Measurements from ENCODE around the gene PDE4B.
"Not testable (repeated sequence)": the region's sequence is repeated elsewhere in the genome, so short reads cannot be mapped to it uniquely, and the experiment has no call there.

Gene PDE4B

DNA sequence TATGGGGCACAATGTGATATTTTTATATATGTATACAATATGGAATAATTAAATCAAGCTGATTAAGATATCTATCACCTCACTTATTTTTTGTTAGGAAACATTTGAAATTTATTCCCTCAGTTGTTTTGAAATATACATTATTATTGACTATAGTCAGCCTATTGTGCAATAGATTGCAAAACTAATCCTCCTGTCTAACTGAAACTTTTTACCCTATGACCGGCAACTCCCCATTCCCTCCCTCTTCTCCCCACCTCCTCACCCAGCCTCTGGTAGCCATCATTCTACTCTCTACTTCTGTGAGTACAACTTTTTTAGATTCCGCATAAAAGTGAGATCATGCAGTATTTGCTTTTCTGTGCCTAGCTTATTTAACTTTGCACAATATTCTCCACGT is 623.6 kb downstream of the PDE4B start:
- no peaks in the 10 kb centered on the region for H3K27me3 ChIP-seq (ENCODE audit: control insufficient read depth in 5 of 5, insufficient read depth in 4 of 5, low read length in 5 of 5)
- no peak overlapping the region for H3K27ac ChIP-seq (ENCODE audit: low read depth, low read length)
- H3K4me3 ChIP-seq (ENCODE audit: low read depth in 1 of 5, low read length in 5 of 5), result no peak overlapping the region
- H3K4me1 ChIP-seq (ENCODE audit: control insufficient read depth in 5 of 5, insufficient read depth in 5 of 5, low read length in 5 of 5), result peaks cover 0 to 2% (median 0%) of the 10 kb centered on the region in 5 donors
- H3K9me3 ChIP-seq (ENCODE audit: control insufficient read depth in 5 of 5, low read length in 5 of 5), result peaks cover 0 to 19% (median 10%) of the 10 kb centered on the region in 5 donors
- no peaks in the 10 kb centered on the region for H3K36me3 ChIP-seq (ENCODE audit: control insufficient read depth in 5 of 5, insufficient read depth in 5 of 5, low read length in 5 of 5)
- no peak overlapping the region for H3K9ac ChIP-seq (ENCODE audit: low read length in 5 of 5)

DNA sequence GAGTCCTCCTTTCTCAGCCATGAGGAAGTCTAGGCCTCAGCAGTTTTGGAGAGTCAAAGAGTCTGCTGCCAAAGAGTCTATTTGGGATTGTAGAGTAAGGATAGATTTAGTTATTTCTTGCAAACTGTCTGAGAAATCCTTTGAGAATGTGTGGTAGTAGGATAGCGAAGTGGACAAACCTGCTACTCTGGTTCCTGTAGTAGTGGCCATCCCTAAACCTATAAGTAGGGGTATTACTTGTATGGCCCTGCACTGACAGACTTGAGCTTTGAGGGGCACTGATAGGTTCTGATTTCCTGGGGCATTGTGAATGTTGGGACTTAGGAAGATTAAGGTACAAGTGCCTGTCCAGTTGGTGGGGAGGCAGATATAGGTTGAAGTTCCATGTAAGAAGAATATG is 625.3 kb downstream of the PDE4B start:
- Histone ChIP-seq H3K27me3 (ENCODE audit: control insufficient read depth in 5 of 5, insufficient read depth in 4 of 5, low read length in 5 of 5) (no peaks in the 10 kb centered on the region), H3K36me3 (ENCODE audit: control insufficient read depth in 5 of 5, insufficient read depth in 5 of 5, low read length in 5 of 5) (no peaks in the 10 kb centered on the region), H3K9ac (ENCODE audit: low read length in 5 of 5) (no peak overlapping the region), H3K4me1 (ENCODE audit: control insufficient read depth in 5 of 5, insufficient read depth in 5 of 5, low read length in 5 of 5) (peaks cover 0 to 2% (median 0%) of the 10 kb centered on the region in 5 donors), H3K27ac (ENCODE audit: low read depth, low read length) (no peak overlapping the region), H3K4me3 (ENCODE audit: low read depth in 1 of 5, low read length in 5 of 5) (no peak overlapping the region), H3K9me3 (ENCODE audit: control insufficient read depth in 5 of 5, low read length in 5 of 5) (peaks cover 0 to 19% (median 10%) of the 10 kb centered on the region in 5 donors)

DNA sequence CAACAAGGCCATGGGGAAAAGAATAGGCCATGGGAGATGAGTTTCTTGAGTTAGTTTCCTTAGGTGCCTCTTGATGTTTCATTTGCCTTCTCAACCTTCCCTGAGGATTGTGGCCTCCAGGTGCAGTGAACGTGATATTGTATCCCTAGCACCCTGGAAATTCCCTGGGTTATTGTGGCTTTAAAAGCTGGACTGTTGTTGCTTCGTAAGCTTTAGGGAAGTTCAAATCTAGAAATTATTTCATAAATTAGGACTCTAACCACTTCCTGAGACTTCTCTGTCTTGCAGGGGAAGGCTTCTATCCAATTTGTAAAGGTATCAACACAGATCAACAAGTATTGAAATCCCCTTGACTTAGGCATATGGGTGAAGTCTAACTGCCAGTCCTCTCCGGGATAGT is 627.5 kb downstream of the PDE4B start:
- H3K36me3 ChIP-seq (ENCODE audit: control insufficient read depth in 5 of 5, insufficient read depth in 5 of 5, low read length in 5 of 5); H3K27me3 ChIP-seq (ENCODE audit: control insufficient read depth in 5 of 5, insufficient read depth in 4 of 5, low read length in 5 of 5); H3K4me3 ChIP-seq (ENCODE audit: low read depth in 1 of 5, low read length in 5 of 5); H3K4me1 ChIP-seq (ENCODE audit: control insufficient read depth in 5 of 5, insufficient read depth in 5 of 5, low read length in 5 of 5); H3K27ac ChIP-seq (ENCODE audit: low read depth, low read length); H3K9ac ChIP-seq (ENCODE audit: low read length in 5 of 5): not testable (repeated sequence)
- peaks cover 0 to 19% (median 10%) of the 10 kb centered on the region in 5 donors for H3K9me3 ChIP-seq (ENCODE audit: control insufficient read depth in 5 of 5, low read length in 5 of 5)

DNA sequence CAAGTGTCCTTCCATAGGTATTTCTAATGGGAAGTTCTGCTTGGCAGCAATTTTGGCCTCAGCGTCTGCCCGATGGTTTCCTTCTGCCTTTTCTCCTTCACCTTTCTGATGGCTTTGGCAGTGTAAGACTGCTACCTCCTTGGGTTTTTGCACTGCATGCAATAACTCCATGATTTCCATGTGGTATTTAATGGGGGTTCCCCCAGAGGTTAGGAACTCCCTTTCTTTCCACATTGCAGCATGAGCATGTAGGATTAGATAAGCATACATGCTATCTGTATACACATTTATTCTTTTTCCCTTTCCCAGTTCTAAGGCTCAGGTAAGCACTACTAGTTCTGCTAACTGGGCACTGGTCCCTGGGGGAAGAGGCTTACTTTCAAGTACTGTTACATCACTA is 628.2 kb downstream of the PDE4B start:
- H3K27me3 ChIP-seq (ENCODE audit: control insufficient read depth in 5 of 5, insufficient read depth in 4 of 5, low read length in 5 of 5); H3K4me3 ChIP-seq (ENCODE audit: low read depth in 1 of 5, low read length in 5 of 5); H3K9ac ChIP-seq (ENCODE audit: low read length in 5 of 5); H3K36me3 ChIP-seq (ENCODE audit: control insufficient read depth in 5 of 5, insufficient read depth in 5 of 5, low read length in 5 of 5); H3K27ac ChIP-seq (ENCODE audit: low read depth, low read length); H3K4me1 ChIP-seq (ENCODE audit: control insufficient read depth in 5 of 5, insufficient read depth in 5 of 5, low read length in 5 of 5): not testable (repeated sequence)
- peaks cover 0 to 19% (median 10%) of the 10 kb centered on the region in 5 donors for H3K9me3 ChIP-seq (ENCODE audit: control insufficient read depth in 5 of 5, low read length in 5 of 5)

GRCh38 chr1:66422804-66423203 is 630.1 kb downstream of the PDE4B start:
- Histone ChIP-seq H3K36me3 (ENCODE audit: control insufficient read depth in 5 of 5, insufficient read depth in 5 of 5, low read length in 5 of 5) (no peaks in the 10 kb centered on the region), H3K4me3 (ENCODE audit: low read depth in 1 of 5, low read length in 5 of 5) (no peak overlapping the region), H3K4me1 (ENCODE audit: control insufficient read depth in 5 of 5, insufficient read depth in 5 of 5, low read length in 5 of 5) (peaks cover 0 to 2% (median 0%) of the 10 kb centered on the region in 5 donors), H3K9ac (ENCODE audit: low read length in 5 of 5) (no peak overlapping the region), H3K27me3 (ENCODE audit: control insufficient read depth in 5 of 5, insufficient read depth in 4 of 5, low read length in 5 of 5) (no peaks in the 10 kb centered on the region), H3K9me3 (ENCODE audit: control insufficient read depth in 5 of 5, low read length in 5 of 5) (peaks cover 2 to 12% (median 9%) of the 10 kb centered on the region in 5 donors), H3K27ac (ENCODE audit: low read depth, low read length) (no peak overlapping the region)
